Fibroblast of lung (primary cell): ENCODE measurements around the gene MED15. TPM values are rescaled to one million over a fixed set of nuclear protein-coding genes. Genes with fewer than 3 reads are reported as not detected.

ENCODE experiments used
- DNase-seq, 2 donors: peaks; one replicate each; pipeline versions ENCODE4 v3.0.0 to v3.0.0-alpha.2; 2010; ENCODE audit warnings: low read depth in 2 of 2
- H2AFZ ChIP-seq: 2 replicates; pipeline ENCODE4 v1.5.1; 2012; ENCODE audit warnings: low read length, control low read depth, inconsistent platforms
- H3K27ac ChIP-seq: 2 replicates; pipeline ENCODE4 v1.5.1; 2011; ENCODE audit warnings: low read length, control low read depth; ENCODE audit not compliant: insufficient read depth
- H3K27me3 ChIP-seq: 2 replicates; pipeline ENCODE4 v1.5.1; 2011; ENCODE audit warnings: mild to moderate bottlenecking, low read length; ENCODE audit not compliant: control insufficient read depth, insufficient read depth
- H3K36me3 ChIP-seq: 2 replicates; pipeline ENCODE4 v1.5.1; 2011; ENCODE audit warnings: low read length; ENCODE audit not compliant: control insufficient read depth, insufficient read depth
- H3K4me1 ChIP-seq: 2 replicates; pipeline ENCODE4 v1.5.1; 2011; ENCODE audit warnings: low read length; ENCODE audit not compliant: control insufficient read depth, insufficient read depth; ENCODE audit errors: extremely low read depth
- H3K4me2 ChIP-seq: 2 replicates; pipeline ENCODE4 v1.5.1; 2011; ENCODE audit warnings: low read length, control low read depth; ENCODE audit not compliant: insufficient read depth; ENCODE audit errors: extremely low read depth
- H3K4me3 ChIP-seq, 4 experiments: fragments of 200-600 bp in 1 of 4; sonication (generic) in 1 of 4; replicated peaks in 1 of 4; 2 replicates each; pipeline ENCODE4 v1.5.1; 2011 to 2016; ENCODE audit warnings: low read length in 4 of 4, low read depth in 3 of 4, mild to moderate bottlenecking in 3 of 4, control low read depth in 2 of 4, inconsistent platforms in 1 of 4, mixed read lengths in 1 of 4; ENCODE audit not compliant: insufficient read depth in 1 of 4; ENCODE audit errors: control extremely low read depth in 1 of 4
- H3K79me2 ChIP-seq: 2 replicates; pipeline ENCODE4 v1.5.1; 2012; ENCODE audit warnings: mild to moderate bottlenecking, low read length, inconsistent platforms; ENCODE audit not compliant: control insufficient read depth, insufficient read depth
- H3K9ac ChIP-seq: 2 replicates; pipeline ENCODE4 v1.5.1; 2011; ENCODE audit warnings: mild to moderate bottlenecking, low read length, control low read depth; ENCODE audit not compliant: insufficient read depth
- H3K9me3 ChIP-seq: 2 replicates; pipeline ENCODE4 v1.5.1; 2012; ENCODE audit warnings: low read depth, low read length; ENCODE audit not compliant: control insufficient read depth, insufficient read depth
- H4K20me1 ChIP-seq: 2 replicates; pipeline ENCODE4 v1.5.1; 2011; ENCODE audit warnings: low read length; ENCODE audit not compliant: control insufficient read depth, insufficient read depth; ENCODE audit errors: extremely low read depth
- EZH2 ChIP-seq: IDR thresholded peaks from 2 replicates; pipeline ENCODE4 v1.5.1; 2012; ENCODE audit warnings: low read length, control low read depth, mild to moderate bottlenecking; ENCODE audit errors: missing control alignments
- polyA plus RNA-seq, 2 donors: library from polyadenylated mRNA; depleted of rRNA in 1 of 2; stranded (reverse) in 1 of 2; unstranded in 1 of 2; fragments of >200 nt; gene quantifications; 2 replicates each; pipeline ENCODE4 v1.2.1, GENCODE V29; 2011 to 2012; ENCODE audit warnings: missing spikeins in 1 of 2
- total RNA-seq: library from RNA; depleted of rRNA; stranded (reverse); fragments of >200 nt; gene quantifications from 2 replicates; pipeline ENCODE4 v1.2.1, GENCODE V29; 2014
- TF ChIP-seq, protein P1 (sequence below), 2 donors: IDR thresholded peaks in 1 of 2; conservative IDR thresholded peaks in 1 of 2; 1 replicate in 1 of 2; 2 replicates in 1 of 2; pipeline ENCODE4 v1.5.1; 2011 to 2012; ENCODE audit warnings: low read length in 2 of 2, control low read depth in 1 of 2, inconsistent platforms in 1 of 2, low read depth in 1 of 2, mild to moderate bottlenecking in 1 of 2

MED15 gene
- total and polyA plus RNA-seq, 2 donors (not counting 1 experiment from before 2014, with no cell fraction given) = 28.6 TPM

DNA sequence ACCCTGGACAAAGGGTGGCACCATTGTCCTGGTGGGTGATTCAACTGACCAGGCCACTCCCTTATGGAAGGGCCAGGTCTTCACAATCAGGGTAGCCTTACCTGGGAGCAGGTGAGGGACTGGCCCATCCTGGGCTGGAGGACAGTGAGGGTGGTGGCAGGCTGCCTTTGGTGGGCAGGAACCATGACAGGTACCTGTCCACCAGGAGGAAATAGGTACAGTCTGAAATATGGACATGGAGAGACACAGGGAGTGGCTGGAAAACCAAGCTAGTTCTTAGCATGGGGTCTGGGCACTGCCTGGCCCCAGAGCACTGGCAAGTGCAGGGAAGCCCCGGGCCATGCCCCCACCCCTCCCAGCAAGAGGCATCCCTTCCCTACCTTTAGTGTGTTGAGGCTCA is 113.8 kb downstream of the MED15 start:
- H3K36me3 ChIP-seq = no peaks in the 10 kb centered on the region
- TF ChIP-seq, protein P1, sequence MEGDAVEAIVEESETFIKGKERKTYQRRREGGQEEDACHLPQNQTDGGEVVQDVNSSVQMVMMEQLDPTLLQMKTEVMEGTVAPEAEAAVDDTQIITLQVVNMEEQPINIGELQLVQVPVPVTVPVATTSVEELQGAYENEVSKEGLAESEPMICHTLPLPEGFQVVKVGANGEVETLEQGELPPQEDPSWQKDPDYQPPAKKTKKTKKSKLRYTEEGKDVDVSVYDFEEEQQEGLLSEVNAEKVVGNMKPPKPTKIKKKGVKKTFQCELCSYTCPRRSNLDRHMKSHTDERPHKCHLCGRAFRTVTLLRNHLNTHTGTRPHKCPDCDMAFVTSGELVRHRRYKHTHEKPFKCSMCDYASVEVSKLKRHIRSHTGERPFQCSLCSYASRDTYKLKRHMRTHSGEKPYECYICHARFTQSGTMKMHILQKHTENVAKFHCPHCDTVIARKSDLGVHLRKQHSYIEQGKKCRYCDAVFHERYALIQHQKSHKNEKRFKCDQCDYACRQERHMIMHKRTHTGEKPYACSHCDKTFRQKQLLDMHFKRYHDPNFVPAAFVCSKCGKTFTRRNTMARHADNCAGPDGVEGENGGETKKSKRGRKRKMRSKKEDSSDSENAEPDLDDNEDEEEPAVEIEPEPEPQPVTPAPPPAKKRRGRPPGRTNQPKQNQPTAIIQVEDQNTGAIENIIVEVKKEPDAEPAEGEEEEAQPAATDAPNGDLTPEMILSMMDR (conservative IDR thresholded peaks at IDR 0.05 in 1 of 2, IDR thresholded peaks at IDR 0.05 in 1 of 2; ENCODE audit: low read depth in 1 of 2, low read length in 2 of 2) = no peak
- TF ChIP-seq EZH2 = no peak
- H2AFZ ChIP-seq = no peak overlapping the region
- no peaks in the 10 kb centered on the region for H3K79me2 ChIP-seq
- no peaks in the 10 kb centered on the region for H3K9me3 ChIP-seq
- H3K4me3 ChIP-seq = no peak overlapping the region
- H3K4me1 ChIP-seq = no peaks in the 10 kb centered on the region
- H3K27me3 ChIP-seq = no peaks in the 10 kb centered on the region
- DNase-seq = no peak
- H3K4me2 ChIP-seq = no peak overlapping the region
- H3K9ac ChIP-seq = no peak overlapping the region
- no peak overlapping the region for H3K27ac ChIP-seq
- no peaks in the 10 kb centered on the region for H4K20me1 ChIP-seq

DNA sequence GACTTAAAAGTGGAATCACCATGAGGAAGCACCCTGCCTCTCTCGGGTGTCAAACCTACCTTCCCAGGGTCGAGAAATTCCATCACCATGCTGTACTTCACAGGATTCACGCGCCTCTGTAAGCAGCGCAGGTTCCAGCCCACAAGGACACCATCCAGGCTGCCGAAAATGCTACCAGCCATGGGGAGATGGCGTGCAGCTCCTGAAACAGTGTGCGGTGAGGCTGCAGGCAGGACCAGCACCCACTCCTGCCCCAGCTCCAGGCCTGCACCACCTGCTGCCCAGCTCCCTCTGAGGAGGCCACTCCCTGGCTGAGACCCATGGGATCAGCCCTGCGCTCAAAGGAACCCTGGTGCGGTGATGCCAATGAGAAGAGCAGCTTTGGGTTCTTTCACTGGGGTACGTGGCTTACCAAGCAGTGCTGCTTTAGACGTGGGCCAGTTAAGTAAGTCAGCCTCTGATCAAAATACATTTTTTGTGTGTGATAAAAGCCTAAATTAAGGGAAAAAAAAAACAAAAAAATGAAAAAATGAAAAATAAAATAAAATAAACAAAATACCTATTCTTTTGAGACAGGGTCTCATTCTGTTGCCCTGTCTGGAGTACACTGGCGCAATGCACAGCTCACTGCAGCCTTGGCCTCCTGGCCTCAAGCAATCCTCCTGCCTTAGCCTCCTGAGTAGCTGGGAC is 115.4 kb downstream of the MED15 start:
- H3K27me3 ChIP-seq = peaks cover 7% of the 10 kb centered on the region
- no peaks in the 10 kb centered on the region for H3K9me3 ChIP-seq
- no peak for TF ChIP-seq EZH2
- TF ChIP-seq, protein P1 (conservative IDR thresholded peaks at IDR 0.05 in 1 of 2, IDR thresholded peaks at IDR 0.05 in 1 of 2; ENCODE audit: low read depth in 1 of 2, low read length in 2 of 2) = no peak
- no peaks in the 10 kb centered on the region for H4K20me1 ChIP-seq
- H3K4me3 ChIP-seq = no peak overlapping the region
- DNase-seq = no peak
- H3K4me2 ChIP-seq = no peak overlapping the region
- H2AFZ ChIP-seq = no peak overlapping the region
- H3K4me1 ChIP-seq = no peaks in the 10 kb centered on the region
- no peak overlapping the region for H3K9ac ChIP-seq
- no peak overlapping the region for H3K27ac ChIP-seq
- no peaks in the 10 kb centered on the region for H3K36me3 ChIP-seq
- no peaks in the 10 kb centered on the region for H3K79me2 ChIP-seq

DNA sequence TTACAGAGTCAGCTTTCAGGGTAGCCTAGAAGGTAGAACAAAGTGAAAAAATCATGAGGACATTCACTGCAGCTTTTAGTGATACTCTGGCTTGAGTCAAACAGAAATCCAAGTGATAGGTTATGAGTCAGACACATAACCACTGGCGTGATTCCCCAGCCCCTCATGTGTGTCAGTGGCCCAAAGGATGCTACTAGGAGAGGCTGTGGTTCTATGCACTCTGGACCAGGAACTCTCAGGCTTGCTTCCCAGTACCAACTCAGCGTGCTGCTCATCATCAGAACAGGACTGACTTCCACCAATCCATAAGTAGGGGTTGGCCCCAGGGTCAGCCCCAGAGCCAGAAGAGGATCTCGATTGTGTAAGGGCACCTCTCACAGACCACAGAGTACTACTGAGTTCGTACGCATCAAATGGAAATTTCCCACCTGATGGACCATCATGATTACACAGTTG is 116.8 kb downstream of the MED15 start:
- Histone ChIP-seq H3K9me3 (no peaks in the 10 kb centered on the region), H3K27ac (no peak overlapping the region), H3K79me2 (no peaks in the 10 kb centered on the region), H3K4me3 (no peak overlapping the region), H3K36me3 (no peaks in the 10 kb centered on the region), H4K20me1 (no peaks in the 10 kb centered on the region), H3K4me1 (no peaks in the 10 kb centered on the region), H3K27me3 (peaks cover 8% of the 10 kb centered on the region), H3K9ac (no peak overlapping the region), H2AFZ (no peak overlapping the region), H3K4me2 (no peak overlapping the region)
- TF ChIP-seq EZH2 = no peak
- TF ChIP-seq, protein P1 (conservative IDR thresholded peaks at IDR 0.05 in 1 of 2, IDR thresholded peaks at IDR 0.05 in 1 of 2; ENCODE audit: low read depth in 1 of 2, low read length in 2 of 2) = no peak
- DNase-seq = peak in 1 of 2 donors; percentile 16
